ENCODE data around the gene APCDD1. TPM values are rescaled to one million over a fixed set of nuclear protein-coding genes. Genes with fewer than 3 reads are reported as not detected.

Gene APCDD1
- total and polyA plus RNA-seq, 2 experiments from 2014 or later = 0.31 to 1.0 TPM

DNA sequence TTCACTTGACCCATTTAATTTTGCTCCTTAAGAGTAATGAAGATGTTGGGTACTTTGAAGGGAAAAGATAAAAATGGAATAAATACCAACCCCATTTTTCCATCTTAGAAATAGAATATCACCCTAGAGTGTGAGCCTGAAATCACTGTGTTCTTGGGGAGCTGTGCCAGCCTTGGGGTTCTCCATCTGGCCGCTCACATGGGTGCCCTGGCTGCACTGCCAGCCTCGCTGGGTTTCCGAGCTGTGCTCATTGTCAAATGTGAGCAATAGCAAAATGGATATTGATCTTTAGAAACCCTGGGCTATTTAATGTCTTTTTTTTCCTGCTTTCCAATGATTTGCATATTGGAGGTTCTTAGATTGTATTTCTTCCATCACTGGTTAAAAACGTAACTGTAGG, 9.3 kb downstream of the APCDD1 start:
- ATAC-seq = no peak
- no peak overlapping the region for H3K27ac Mint-ChIP-seq
- H3K27me3 ChIP-seq (ENCODE audit: insufficient read depth) = no peaks in the 10 kb centered on the region
- no peaks in the 10 kb centered on the region for H3K36me3 ChIP-seq (ENCODE audit: insufficient read depth)
- no peak overlapping the region for H3K27ac ChIP-seq (ENCODE audit: low read depth)
- H3K4me3 Mint-ChIP-seq = no peak overlapping the region
- peaks cover 3% of the 10 kb centered on the region for H3K27me3 Mint-ChIP-seq (ENCODE audit: insufficient read depth, low read depth, poor library complexity)
- no peaks in the 10 kb centered on the region for H4K20me1 ChIP-seq (replicated peaks; ENCODE audit: insufficient read depth)
- DNase-seq (ENCODE audit: low spot score) = no peak
- no peaks in the 10 kb centered on the region for H3K9me3 Mint-ChIP-seq
- no peaks in the 10 kb centered on the region for H3K79me2 ChIP-seq (replicated peaks; ENCODE audit: insufficient read depth)
- no peaks in the 10 kb centered on the region for H3K36me3 Mint-ChIP-seq (ENCODE audit: low read depth)
- no peaks in the 10 kb centered on the region; the same call in 1 of the 2 replicates for H3K9me2 ChIP-seq (ENCODE audit: insufficient read depth)
- H3K4me3 ChIP-seq = no peak overlapping the region
- no peak overlapping the region for H2AFZ ChIP-seq
- peaks cover 8% of the 10 kb centered on the region for H3K4me1 ChIP-seq (ENCODE audit: insufficient read depth)
- H3K4me2 ChIP-seq = no peak overlapping the region
- H3F3A ChIP-seq (replicated peaks; ENCODE audit: low read depth) = no peaks in the 10 kb centered on the region
- no peak for TF ChIP-seq STAT1 (IDR thresholded peaks at IDR 0.05; ENCODE audit: unreplicated experiment)
- TF ChIP-seq, protein P1, sequence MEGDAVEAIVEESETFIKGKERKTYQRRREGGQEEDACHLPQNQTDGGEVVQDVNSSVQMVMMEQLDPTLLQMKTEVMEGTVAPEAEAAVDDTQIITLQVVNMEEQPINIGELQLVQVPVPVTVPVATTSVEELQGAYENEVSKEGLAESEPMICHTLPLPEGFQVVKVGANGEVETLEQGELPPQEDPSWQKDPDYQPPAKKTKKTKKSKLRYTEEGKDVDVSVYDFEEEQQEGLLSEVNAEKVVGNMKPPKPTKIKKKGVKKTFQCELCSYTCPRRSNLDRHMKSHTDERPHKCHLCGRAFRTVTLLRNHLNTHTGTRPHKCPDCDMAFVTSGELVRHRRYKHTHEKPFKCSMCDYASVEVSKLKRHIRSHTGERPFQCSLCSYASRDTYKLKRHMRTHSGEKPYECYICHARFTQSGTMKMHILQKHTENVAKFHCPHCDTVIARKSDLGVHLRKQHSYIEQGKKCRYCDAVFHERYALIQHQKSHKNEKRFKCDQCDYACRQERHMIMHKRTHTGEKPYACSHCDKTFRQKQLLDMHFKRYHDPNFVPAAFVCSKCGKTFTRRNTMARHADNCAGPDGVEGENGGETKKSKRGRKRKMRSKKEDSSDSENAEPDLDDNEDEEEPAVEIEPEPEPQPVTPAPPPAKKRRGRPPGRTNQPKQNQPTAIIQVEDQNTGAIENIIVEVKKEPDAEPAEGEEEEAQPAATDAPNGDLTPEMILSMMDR (conservative IDR thresholded peaks at IDR 0.05; ENCODE audit: low read depth in 2 of 2) = no peak
- TF ChIP-seq ZNF331 (CRISPR knock-in tag; IDR thresholded peaks at IDR 0.05; ENCODE audit: low read depth) = no peak
- no peak for TF ChIP-seq ETS1 (IDR thresholded peaks at IDR 0.05)
- TF ChIP-seq JUNB (IDR thresholded peaks at IDR 0.05; ENCODE audit: unreplicated experiment) = no peak
- TF ChIP-seq EZH2 (IDR thresholded peaks at IDR 0.05; ENCODE audit: low read depth, unreplicated experiment) = no peak
- no peak for TF ChIP-seq CREB1 (CRISPR knock-in tag; IDR thresholded peaks at IDR 0.05; ENCODE audit: low read depth)
- no peak for TF ChIP-seq POLR2AphosphoS5 (IDR thresholded peaks at IDR 0.05; ENCODE audit: low read depth)
- TF ChIP-seq NANOG (IDR thresholded peaks at IDR 0.05; ENCODE audit: borderline replicate concordance) = no peak
- TF ChIP-seq EZH2phosphoT487 (IDR thresholded peaks at IDR 0.05; ENCODE audit: unreplicated experiment) = no peak
- TF ChIP-seq, protein P2, sequence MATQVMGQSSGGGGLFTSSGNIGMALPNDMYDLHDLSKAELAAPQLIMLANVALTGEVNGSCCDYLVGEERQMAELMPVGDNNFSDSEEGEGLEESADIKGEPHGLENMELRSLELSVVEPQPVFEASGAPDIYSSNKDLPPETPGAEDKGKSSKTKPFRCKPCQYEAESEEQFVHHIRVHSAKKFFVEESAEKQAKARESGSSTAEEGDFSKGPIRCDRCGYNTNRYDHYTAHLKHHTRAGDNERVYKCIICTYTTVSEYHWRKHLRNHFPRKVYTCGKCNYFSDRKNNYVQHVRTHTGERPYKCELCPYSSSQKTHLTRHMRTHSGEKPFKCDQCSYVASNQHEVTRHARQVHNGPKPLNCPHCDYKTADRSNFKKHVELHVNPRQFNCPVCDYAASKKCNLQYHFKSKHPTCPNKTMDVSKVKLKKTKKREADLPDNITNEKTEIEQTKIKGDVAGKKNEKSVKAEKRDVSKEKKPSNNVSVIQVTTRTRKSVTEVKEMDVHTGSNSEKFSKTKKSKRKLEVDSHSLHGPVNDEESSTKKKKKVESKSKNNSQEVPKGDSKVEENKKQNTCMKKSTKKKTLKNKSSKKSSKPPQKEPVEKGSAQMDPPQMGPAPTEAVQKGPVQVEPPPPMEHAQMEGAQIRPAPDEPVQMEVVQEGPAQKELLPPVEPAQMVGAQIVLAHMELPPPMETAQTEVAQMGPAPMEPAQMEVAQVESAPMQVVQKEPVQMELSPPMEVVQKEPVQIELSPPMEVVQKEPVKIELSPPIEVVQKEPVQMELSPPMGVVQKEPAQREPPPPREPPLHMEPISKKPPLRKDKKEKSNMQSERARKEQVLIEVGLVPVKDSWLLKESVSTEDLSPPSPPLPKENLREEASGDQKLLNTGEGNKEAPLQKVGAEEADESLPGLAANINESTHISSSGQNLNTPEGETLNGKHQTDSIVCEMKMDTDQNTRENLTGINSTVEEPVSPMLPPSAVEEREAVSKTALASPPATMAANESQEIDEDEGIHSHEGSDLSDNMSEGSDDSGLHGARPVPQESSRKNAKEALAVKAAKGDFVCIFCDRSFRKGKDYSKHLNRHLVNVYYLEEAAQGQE (IDR thresholded peaks at IDR 0.05; ENCODE audit: unreplicated experiment) = no peak
- TF ChIP-seq, protein P3, sequence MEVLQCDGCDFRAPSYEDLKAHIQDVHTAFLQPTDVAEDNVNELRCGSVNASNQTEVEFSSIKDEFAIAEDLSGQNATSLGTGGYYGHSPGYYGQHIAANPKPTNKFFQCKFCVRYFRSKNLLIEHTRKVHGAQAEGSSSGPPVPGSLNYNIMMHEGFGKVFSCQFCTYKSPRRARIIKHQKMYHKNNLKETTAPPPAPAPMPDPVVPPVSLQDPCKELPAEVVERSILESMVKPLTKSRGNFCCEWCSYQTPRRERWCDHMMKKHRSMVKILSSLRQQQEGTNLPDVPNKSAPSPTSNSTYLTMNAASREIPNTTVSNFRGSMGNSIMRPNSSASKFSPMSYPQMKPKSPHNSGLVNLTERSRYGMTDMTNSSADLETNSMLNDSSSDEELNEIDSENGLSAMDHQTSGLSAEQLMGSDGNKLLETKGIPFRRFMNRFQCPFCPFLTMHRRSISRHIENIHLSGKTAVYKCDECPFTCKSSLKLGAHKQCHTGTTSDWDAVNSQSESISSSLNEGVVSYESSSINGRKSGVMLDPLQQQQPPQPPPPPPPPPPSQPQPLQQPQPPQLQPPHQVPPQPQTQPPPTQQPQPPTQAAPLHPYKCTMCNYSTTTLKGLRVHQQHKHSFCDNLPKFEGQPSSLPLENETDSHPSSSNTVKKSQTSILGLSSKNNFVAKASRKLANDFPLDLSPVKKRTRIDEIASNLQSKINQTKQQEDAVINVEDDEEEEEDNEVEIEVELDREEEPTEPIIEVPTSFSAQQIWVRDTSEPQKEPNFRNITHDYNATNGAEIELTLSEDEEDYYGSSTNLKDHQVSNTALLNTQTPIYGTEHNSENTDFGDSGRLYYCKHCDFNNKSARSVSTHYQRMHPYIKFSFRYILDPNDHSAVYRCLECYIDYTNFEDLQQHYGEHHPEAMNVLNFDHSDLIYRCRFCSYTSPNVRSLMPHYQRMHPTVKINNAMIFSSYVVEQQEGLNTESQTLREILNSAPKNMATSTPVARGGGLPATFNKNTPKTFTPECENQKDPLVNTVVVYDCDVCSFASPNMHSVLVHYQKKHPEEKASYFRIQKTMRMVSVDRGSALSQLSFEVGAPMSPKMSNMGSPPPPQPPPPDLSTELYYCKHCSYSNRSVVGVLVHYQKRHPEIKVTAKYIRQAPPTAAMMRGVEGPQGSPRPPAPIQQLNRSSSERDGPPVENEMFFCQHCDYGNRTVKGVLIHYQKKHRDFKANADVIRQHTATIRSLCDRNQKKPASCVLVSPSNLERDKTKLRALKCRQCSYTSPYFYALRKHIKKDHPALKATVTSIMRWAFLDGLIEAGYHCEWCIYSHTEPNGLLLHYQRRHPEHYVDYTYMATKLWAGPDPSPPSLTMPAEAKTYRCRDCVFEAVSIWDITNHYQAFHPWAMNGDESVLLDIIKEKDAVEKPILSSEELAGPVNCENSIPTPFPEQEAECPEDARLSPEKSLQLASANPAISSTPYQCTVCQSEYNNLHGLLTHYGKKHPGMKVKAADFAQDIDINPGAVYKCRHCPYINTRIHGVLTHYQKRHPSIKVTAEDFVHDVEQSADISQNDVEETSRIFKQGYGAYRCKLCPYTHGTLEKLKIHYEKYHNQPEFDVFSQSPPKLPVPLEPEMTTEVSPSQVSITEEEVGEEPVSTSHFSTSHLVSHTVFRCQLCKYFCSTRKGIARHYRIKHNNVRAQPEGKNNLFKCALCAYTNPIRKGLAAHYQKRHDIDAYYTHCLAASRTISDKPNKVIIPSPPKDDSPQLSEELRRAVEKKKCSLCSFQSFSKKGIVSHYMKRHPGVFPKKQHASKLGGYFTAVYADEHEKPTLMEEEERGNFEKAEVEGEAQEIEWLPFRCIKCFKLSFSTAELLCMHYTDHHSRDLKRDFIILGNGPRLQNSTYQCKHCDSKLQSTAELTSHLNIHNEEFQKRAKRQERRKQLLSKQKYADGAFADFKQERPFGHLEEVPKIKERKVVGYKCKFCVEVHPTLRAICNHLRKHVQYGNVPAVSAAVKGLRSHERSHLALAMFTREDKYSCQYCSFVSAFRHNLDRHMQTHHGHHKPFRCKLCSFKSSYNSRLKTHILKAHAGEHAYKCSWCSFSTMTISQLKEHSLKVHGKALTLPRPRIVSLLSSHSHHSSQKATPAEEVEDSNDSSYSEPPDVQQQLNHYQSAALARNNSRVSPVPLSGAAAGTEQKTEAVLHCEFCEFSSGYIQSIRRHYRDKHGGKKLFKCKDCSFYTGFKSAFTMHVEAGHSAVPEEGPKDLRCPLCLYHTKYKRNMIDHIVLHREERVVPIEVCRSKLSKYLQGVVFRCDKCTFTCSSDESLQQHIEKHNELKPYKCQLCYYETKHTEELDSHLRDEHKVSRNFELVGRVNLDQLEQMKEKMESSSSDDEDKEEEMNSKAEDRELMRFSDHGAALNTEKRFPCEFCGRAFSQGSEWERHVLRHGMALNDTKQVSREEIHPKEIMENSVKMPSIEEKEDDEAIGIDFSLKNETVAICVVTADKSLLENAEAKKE (CRISPR knock-in tag; IDR thresholded peaks at IDR 0.05) = no peak
- no peak for TF ChIP-seq ZNF114 (CRISPR knock-in tag; IDR thresholded peaks at IDR 0.05)
- H3K4me1 Mint-ChIP-seq = peaks cover 25% of the 10 kb centered on the region

Measured in GM23338 (cell line).